SU-DHL-6 (cell line): ENCODE results near the gene PRAMEF7.
"Not testable (repeated sequence)": the region's sequence is repeated elsewhere in the genome, so short reads cannot be mapped to it uniquely, and the experiment has no call there.

Experiments
- EZH2phosphoT487 ChIP-seq: fragments of 200-600 bp; sonication (generic), shearing (Covaris generic); conservative IDR thresholded peaks from 2 replicates; pipeline ENCODE4 v1.6.1; 2018; ENCODE audit warnings: mild to moderate bottlenecking, antibody characterized with exemption, low read length, moderate library complexity, mixed read lengths
- TF ChIP-seq, protein P1 (sequence below): fragments of 200-600 bp; sonication (generic); IDR thresholded peaks from one replicate; pipeline ENCODE4 v1.5.1; 2017; ENCODE audit warnings: antibody characterized with exemption, mild to moderate bottlenecking, low read length, moderate library complexity; ENCODE audit not compliant: insufficient read depth, poor library complexity, severe bottlenecking

DNA sequence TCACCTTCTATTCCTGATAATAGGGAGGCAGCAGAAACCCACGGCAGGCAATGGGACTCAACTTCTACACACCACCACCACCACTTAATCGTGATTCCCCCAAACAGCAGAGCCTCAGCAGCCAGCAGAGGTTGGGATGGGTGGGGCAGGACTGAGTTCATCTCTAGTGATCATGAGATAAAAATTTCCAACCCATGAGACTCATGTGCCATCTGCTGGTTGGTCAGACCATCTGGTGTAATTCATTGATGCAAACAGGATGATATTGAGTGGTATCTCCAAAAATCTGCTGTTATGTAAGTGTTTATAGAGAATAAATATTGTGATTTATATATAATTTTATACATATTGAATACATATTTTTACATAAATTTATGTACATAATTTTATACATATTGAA lies 5.3 kb downstream of the PRAMEF7 start:
- TF ChIP-seq, protein P1, sequence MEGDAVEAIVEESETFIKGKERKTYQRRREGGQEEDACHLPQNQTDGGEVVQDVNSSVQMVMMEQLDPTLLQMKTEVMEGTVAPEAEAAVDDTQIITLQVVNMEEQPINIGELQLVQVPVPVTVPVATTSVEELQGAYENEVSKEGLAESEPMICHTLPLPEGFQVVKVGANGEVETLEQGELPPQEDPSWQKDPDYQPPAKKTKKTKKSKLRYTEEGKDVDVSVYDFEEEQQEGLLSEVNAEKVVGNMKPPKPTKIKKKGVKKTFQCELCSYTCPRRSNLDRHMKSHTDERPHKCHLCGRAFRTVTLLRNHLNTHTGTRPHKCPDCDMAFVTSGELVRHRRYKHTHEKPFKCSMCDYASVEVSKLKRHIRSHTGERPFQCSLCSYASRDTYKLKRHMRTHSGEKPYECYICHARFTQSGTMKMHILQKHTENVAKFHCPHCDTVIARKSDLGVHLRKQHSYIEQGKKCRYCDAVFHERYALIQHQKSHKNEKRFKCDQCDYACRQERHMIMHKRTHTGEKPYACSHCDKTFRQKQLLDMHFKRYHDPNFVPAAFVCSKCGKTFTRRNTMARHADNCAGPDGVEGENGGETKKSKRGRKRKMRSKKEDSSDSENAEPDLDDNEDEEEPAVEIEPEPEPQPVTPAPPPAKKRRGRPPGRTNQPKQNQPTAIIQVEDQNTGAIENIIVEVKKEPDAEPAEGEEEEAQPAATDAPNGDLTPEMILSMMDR = not testable (repeated sequence)
- TF ChIP-seq EZH2phosphoT487 = not testable (repeated sequence)
